Endometrium (tissue), 2 donors: ENCODE measurements around the gene ADAMTSL1.

Experiments
- FAIRE-seq: peaks from 2 replicates; lab custom pipeline; 2012; peaks lifted over from hg19 to GRCh38; lab: Jason Lieb, UNC
- donor health status: control.
- donor health status: control.

ADAMTSL1 gene

GRCh38 chr9:18741359-18741758 is 267.4 kb downstream of the ADAMTSL1 start:
- no peak for FAIRE-seq

GRCh38 chr9:18741945-18742344 is 268.0 kb downstream of the ADAMTSL1 start:
- no peak for FAIRE-seq

GRCh38 chr9:18743421-18743820 is 269.5 kb downstream of the ADAMTSL1 start:
- no peak for FAIRE-seq

GRCh38 chr9:18743971-18744370 is 270.0 kb downstream of the ADAMTSL1 start:
- no peak for FAIRE-seq

GRCh38 chr9:18745710-18746109 is 271.8 kb downstream of the ADAMTSL1 start:
- FAIRE-seq, result peak; percentile 83

GRCh38 chr9:18746631-18747030 is 272.7 kb downstream of the ADAMTSL1 start:
- peak; percentile 68 for FAIRE-seq

- FAIRE-seq, result no peak
These were observed 273.6 kb downstream of the ADAMTSL1 start for GRCh38 chr9:18747595-18747994.

- FAIRE-seq, result no peak
These were observed 274.3 kb downstream of the ADAMTSL1 start for GRCh38 chr9:18748251-18748701.

GRCh38 chr9:18749711-18750110 is 275.8 kb downstream of the ADAMTSL1 start:
- FAIRE-seq, result no peak

- FAIRE-seq, result no peak
These were observed 280.0 kb downstream of the ADAMTSL1 start for GRCh38 chr9:18753904-18754303.

- FAIRE-seq, result no peak
These were observed 280.6 kb downstream of the ADAMTSL1 start for GRCh38 chr9:18754537-18754936.

GRCh38 chr9:18755263-18755662 is 281.3 kb downstream of the ADAMTSL1 start:
- no peak for FAIRE-seq

GRCh38 chr9:18756712-18757125 is 282.8 kb downstream of the ADAMTSL1 start:
- peak; percentile 4 for FAIRE-seq

- no peak for FAIRE-seq
These were observed 285.9 kb downstream of the ADAMTSL1 start for GRCh38 chr9:18759827-18760226.

- peak; percentile 29 for FAIRE-seq
These were observed 287.9 kb downstream of the ADAMTSL1 start for GRCh38 chr9:18761742-18762300.

GRCh38 chr9:18766989-18767550 is 293.1 kb downstream of the ADAMTSL1 start:
- no peak for FAIRE-seq

GRCh38 chr9:18768951-18769622 is 295.1 kb downstream of the ADAMTSL1 start:
- no peak for FAIRE-seq

- FAIRE-seq, result no peak
These were observed 296.4 kb downstream of the ADAMTSL1 start for GRCh38 chr9:18770131-18770908.

GRCh38 chr9:18771011-18771410 is 297.1 kb downstream of the ADAMTSL1 start:
- no peak for FAIRE-seq

GRCh38 chr9:18771763-18772162 is 297.8 kb downstream of the ADAMTSL1 start:
- FAIRE-seq, result no peak

GRCh38 chr9:18775241-18775640 is 301.3 kb downstream of the ADAMTSL1 start:
- no peak for FAIRE-seq

GRCh38 chr9:18775930-18776329 is 302.0 kb downstream of the ADAMTSL1 start:
- no peak for FAIRE-seq
